Esophagus mucosa (tissue), 1 donor: Measurements from ENCODE around the gene SYTL5. TPM values are rescaled to one million over a fixed set of nuclear protein-coding genes. Genes with fewer than 3 reads are reported as not detected.
A peak's percentile ranks its signal among the peaks of the same experiment; 100 is the strongest.

ENCODE experiments used
- ATAC-seq: fragments of 200-7000 bp; cut with Tn5 transposase; one replicate; pipeline ENCODE4 v1.9.1; 2020
- total RNA-seq: library from RNA; stranded (reverse); gene quantifications from one replicate; pipeline ENCODE4 v1.2.4, GENCODE V29; 2023
- donor health status: DM: yes; HTN: yes; CAD: no.

SYTL5 gene
- total RNA-seq, 1 donor from 2014 or later, result 3.9 TPM

DNA sequence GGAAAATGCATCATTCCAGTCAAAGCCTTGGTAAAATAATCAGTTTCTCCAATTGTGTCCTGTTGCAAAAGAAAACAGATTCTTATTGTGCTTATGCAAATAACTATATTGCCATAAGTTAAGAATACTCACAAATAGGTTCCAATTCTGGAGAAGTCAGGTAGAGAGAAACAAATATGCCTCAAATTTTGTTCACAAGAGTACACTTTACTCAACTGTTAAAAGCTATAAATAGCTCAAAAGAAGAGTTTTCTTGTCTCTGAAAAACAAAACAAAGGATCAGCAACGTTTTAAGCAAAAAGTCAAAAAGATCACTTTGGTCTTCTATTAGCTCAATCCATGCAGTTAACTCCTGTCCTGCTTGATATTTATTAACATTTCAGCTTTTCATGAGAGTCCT, 21.9 kb downstream of the SYTL5 start:
- no peak for ATAC-seq

DNA sequence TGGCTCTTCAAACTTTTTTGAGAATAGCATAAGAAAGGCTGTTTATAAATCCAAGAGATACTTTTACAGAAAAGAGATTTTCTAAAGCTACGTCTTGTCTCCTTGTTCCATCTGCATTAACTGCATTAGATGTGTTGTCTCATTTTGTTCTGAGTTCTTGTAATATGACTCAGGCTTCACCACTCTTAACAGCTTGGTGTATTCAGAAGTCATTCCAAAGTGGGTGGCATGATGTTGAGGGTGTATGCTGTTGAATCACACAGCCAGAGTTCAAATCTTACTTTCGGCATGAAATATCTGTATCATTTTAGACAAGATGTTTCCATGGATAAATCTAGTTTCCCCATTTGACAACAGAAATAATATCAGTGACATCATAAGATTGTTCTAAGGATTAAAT, 30.1 kb downstream of the SYTL5 start:
- no peak for ATAC-seq

DNA sequence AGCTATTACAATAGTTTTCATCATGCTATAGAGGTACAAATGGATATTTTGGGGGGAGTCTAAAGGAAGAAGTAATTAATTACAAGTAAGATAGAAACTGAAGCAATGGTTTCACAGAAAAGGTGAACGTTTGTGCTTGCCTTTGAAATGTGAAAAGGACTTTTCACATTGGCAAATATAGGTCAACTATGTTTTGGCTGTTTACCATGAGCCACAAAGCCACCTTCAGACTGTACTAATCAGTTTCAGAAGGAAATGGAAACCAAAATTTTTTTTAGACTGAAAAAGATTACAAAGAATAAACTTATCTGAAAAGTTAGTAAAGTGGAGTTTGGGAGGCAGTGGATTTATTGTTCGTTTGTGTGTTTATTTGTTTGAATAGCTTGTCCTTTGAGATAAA, 32.1 kb downstream of the SYTL5 start:
- ATAC-seq, result no peak

DNA sequence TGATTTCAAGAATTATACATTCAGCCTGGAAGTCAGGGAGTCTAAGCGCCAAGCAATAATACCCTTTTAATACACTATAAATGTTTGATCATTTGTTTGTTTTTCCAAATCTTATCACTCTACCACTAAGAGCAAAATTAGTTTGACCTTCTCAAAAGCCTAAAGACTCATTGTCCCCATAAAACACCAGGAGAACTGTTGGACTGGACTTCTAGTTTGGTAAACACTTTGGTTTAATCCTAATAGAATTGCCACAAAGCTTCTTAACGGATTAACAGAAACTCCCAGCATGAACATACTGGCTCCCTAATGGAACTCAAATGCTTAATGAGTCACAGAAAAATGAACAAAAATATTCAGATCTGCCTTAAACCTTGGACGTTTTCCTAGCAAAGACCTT, 34.9 kb downstream of the SYTL5 start:
- no peak for ATAC-seq

DNA sequence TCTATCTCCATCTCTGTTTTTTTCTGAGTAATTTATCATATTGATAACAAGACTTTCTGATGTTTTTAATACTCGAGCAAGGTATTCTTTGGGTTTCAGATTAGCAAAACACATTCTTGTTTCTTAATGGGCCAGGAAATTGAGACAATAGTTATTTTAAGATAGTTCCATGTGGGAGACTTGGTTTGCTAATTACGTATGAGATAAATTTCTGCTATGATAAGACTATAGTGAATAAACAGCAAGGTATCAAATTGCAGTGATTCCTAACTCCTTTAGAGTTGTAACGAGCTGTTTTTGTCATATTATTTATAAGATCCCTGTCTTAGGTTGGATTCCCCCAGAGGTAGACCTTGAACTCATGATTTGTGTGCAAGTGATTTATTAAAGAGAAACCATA, 38.3 kb downstream of the SYTL5 start:
- ATAC-seq, result no peak

DNA sequence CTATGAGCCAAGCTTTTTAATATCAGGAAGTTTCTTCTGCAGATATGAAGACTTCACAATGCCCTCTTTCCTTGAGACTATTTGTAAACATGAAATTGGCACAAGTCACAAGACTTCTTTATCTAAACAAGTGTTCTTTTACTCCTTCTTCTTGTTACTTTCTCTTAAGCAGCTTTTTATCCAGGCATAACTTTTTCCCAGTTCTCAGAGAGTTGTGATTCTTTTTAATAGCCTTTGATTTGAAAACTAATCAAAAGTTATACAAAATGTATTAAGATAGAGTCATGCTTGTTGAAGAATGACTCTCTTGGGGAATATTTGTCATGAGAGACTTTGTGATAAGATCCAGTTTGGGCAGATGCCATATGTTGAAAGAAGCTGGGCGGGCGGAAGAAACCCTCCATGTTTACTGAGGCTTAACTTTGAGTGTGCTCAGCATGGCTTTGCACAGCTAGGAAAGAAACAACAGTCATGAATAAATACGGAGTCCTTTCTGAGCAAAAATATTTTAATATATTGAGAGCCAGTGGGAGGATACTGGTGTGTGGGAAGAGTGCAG, 39.3 kb downstream of the SYTL5 start:
- no peak for ATAC-seq

DNA sequence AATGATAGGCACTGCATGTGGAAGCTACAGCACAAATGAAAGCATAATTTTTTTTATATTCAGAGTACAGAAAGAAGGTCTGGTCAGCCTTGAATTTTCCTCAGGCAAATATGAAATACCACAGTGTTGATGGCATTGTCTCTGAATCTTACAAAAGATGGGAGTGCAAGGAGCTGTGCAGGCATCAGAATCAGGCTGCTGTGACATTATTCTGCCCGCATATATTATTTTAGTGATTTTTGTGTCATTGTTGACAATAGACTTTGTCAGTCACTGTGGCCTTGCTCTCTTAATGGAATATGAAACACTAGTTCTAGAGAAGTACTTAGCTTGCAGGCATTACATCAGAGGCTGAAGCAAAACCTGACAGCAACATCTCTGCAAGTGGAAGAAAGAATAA, 42.5 kb downstream of the SYTL5 start:
- no peak for ATAC-seq

DNA sequence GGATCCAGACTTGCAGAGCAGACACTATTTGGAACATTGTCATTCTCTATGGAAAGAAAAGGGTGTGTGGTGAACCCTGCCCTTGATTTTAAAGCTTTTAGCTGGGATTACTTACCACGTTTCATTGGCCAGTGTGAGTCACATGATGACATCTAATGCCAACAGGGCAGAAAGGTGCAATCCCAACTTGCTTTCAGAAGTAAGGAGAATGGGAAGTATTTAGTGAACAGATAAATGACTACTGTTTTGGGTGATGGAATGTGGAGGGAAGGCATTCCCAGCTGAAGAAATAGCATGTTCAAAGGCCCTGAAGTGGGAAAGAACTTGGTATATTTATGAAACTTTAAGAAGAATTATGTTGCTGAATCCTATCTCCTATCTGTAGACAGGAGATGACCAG, 44.5 kb downstream of the SYTL5 start:
- ATAC-seq, result no peak

DNA sequence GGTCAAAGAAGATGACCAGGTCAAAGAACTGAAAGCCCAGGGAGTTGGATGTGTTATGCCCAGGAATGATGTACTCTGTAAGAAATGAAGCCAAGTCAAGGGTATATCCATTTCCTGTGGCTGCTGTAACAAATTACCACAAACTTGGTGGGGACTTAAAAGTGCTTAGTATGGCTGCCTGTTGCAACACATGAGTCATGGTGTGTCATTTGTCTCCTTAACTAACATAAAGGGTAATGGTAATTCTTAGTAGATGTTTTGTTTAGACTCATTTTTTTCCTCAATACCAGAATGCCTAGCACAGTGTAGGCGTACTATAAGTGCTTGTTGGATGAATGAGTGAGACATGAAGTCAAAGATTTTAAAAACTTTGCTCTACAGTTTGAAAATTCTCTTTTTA, 45.7 kb downstream of the SYTL5 start:
- ATAC-seq, result peak; percentile 84

DNA sequence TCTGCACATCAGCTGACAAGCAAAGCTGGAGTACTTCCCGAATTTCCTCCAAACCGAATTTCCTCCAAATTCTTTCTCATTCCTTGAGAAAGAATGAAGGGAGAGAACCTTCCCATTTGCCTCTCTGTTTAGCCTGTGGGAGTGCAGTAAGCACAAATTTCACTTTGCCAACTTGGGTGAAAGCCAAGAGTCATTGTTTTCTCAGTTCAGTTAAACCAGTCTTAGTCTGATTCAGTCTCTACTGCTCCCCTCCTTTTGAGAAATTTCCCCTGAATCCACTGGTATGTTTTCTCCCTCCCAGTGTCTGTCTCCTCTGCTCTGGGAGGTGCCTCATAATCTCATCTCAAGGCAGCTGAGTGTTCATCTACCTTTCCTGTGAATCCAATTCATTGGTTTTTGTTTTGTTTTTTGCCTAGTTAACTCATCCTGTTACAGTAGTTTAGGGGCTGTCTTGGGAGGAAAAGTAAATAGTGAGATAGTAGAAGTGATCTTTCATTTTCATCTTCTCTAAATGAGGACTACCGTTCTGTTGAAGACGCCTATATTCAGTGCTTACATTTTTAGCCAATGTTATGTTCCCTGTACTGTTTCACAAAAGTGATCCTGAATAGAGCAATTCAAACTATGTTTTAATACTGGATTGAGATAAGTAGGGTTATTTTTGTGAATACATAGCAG, 49.0 kb downstream of the SYTL5 start:
- ATAC-seq, result peak; percentile 79

DNA sequence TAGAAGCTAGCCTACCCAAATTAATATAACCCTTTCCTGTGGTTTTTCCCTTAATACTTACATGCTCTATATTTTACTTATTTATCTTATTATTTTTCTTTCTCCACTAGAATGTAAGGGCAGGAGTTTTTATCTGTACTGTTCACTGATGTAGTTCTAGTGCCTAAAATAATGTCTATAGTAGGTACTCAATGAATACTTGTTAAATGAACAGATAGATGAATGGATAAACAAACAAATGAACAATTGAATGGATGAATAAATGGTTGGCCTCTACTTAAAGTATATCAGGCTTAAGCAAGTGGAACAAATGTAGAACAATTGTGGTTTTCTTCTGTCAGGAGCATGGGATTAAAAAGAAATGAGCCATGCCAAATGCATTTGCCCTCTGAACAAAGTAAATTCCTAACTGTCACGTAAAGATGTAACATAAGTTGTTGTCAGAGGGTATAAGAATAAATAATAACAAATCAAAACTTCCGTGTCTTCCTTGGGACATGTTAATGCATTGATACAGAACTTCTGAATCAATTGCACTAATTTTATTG, 54.1 kb downstream of the SYTL5 start:
- ATAC-seq, result no peak

DNA sequence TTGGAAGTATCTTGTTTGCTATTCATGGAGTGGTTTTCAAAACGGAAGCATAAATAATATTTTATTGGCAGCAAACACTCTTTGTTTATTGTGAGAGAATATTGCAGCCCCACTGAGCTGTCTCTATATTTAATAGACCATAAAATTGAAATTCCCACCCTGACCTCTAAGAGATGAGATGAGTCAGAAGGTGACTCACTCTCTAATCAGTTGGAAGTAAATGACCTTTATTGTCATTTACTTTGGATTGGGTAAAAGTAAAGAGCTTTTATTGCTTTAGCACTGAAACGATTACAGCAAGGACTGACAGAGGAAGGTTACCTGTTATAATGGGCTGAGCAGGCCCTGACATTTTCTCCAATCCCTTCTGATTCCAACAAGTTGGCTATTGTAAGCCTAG, 55.0 kb downstream of the SYTL5 start:
- no peak for ATAC-seq

DNA sequence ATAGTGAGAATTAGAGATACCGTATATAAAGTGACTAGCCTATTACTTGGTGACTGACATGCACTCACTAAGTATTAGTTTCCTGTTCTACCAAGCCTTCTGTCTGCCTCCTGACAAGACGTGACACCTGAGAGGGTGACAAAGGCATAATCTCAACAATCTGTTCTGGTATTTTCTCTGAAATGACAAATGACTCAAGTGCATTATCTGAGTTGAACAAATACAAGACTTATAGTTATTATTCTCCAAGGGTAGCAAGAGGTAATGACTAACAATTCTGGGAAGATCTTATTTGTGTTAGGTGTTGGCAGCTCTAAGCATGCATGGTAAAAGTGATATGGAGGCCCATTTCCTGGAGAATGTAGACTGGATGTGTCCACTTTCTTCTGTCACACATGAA, 60.6 kb downstream of the SYTL5 start:
- peak; percentile 73 for ATAC-seq

DNA sequence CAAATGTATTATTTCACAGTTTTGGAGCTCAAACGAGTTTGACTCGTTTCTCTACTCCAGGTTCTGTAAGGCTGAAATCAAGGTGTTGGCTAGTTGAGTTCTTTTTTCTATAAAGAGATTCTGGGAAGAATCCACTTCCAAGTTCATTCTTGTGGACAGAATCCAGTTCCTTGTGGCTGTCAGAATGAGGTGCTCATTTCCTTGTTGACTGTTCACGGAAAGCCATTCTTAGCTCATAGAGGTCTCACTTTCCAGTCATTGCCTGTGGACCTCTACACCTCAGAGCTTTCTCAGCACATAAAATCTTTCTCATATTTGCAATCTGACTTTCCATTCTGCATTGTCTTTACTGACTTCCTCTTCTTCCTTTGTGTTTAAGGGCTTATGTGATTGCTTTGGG, 62.9 kb downstream of the SYTL5 start:
- peak; percentile 82 for ATAC-seq

DNA sequence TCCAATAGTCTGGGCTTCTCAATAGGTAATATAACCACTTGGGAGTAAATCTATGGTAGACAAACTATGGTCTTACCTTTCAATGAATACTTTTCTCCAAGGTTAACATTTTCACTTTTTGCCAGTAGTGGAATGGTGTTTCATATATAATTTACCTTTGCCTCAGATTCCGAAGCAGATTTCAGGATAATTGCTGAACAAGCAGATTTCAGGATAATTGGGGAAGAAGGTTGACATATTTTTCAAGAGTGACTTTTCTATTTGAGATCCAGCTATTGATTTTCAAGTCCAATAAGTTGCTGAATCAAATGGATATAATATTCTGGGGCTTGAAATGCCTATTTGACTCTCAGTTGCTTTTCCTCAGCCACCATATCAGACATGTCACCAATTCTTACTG, 63.6 kb downstream of the SYTL5 start:
- ATAC-seq, result no peak

DNA sequence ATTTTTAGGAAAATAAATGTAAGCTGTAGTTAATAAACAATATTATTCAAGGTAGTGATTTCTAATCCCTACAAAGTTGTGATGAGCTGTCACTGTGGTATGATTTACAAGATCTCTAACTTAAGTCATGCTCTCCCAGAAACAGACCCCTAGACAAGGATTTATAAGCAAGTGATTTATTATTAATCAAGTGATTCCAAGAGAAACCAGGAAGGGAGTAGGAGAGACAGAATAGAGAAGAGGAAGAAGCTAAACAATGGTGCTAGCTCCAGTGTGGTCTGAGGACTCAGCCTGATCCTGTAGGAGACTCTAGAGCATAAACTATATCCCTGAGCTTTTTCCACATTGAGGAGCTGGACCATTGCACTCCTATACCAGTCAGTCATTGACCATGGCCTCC, 73.1 kb downstream of the SYTL5 start:
- no peak for ATAC-seq

DNA sequence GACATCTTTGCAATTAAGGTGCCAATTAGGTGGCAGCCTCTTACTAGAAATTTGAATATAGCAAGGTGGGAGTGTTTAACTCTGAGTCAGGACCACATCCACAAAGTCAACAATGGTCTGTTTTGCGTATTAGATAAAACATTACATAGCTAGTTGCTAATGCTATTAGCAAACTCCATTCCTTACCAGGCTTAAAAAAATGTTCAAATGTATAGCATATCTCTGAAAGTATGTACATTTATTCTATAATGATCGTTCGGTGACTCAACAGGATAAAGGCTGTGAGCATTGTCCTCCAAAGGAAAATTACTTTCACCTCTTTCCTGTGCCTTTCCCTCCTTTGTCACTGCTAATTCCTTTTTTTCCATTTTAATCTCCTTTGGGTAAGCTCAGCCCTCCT, 74.5 kb downstream of the SYTL5 start:
- no peak for ATAC-seq

DNA sequence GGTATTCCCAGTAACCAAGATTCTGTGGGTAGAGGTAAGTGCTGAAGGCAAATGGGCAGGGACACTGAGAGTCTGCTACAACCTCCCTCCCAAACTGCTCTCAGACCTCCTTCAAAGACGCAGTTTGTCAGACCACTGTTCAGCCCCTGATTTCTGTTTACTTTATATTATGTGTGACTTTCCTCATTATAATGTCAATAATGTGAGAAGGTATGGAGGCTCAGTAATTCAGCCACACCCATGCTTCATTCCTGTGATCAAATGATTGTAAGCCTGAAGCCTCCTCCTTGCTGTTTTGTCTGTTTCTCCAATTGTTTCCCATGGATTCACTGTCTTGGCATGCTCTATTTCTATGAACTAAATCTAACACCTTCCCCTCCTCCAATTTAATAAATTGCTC, 75.6 kb downstream of the SYTL5 start:
- no peak for ATAC-seq

DNA sequence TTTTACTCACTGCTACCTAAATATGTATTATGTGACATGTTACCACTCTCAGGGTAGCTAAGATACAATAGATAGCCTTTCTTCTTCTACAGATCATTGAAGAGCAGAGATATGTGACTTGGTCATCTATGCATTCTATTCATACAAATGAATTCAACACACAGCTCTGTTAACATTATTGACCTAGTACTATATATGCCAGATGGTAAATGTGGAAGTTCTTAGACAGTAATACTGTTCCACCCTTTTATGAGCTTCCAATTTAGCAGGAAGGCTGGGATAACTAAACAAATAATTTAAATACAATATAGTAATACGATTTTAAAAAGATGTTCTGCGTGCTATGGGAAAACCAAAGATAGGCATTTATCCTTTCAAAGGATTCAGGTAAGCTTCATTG, 76.0 kb downstream of the SYTL5 start:
- ATAC-seq, result no peak

DNA sequence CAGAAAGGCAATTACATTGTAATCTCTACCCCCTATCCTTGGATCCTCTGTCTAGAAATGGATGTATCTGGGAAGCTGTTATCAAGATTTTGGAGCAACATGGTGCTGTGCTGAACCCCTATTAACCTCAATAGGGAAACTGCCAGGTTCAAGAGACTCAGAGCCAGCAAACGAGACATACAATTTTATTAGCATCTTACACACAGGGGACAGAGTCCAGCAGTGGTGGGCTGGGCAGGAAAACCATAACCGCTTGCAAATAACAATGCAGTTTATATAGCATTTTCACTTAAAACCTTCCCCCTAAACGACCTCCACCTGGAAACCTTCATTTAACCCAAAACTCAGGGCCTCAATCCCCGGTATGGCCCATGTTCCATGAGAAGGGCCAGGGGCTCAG, 79.5 kb downstream of the SYTL5 start:
- ATAC-seq, result no peak

DNA sequence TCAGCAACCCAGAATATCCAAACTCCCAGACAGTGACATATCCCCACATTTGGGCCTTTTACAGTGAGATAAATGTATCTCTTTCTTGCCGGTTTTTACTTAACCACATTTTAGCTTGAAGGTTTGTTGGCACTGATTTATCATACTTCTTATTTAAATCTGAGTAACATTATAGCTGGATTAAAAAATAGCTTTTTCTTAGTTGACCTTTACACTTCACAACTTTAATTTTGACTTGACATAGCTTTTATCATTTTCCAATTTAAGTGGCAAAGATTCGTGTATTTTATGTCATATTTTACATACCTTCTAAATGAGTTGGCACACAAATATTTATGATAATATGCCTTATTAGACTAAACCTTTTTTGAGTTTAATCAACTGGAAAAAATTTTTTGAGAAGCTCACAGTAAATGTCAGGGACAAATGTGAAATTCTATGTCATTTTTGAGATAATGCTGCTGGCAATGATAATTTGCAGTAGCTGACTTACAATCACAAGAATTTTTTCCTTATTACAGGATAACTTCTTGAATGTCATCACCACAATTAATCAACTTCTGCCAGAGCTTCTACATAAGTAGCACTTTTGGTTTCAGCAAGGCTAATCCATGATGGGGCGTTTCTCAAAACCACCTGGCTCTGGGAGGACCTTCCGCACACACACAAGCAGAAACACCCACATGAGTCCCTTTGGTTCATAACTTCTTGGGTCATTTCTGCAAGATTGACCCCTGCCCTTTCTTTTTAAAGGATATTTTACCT, 80.3 kb downstream of the SYTL5 start:
- ATAC-seq, result peak; percentile 64

DNA sequence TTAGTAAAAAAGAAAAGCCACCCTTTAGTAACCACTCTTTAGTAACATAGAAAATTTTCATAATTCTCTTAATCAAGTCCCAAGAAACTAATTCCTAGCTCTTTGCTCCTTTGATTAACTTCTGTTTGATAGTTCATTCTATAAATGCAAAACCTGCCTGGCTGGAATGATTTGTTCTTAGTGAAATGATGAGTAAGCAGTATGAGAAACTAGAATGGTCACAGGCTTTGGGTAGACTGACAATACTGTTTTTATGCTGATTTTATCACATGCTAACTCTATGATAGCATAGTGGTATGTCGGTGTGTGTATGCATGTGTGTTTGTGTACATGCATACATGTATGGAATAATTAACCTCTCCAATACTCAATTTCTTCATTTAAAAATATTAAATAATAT, 81.2 kb downstream of the SYTL5 start:
- peak; percentile 70 for ATAC-seq

DNA sequence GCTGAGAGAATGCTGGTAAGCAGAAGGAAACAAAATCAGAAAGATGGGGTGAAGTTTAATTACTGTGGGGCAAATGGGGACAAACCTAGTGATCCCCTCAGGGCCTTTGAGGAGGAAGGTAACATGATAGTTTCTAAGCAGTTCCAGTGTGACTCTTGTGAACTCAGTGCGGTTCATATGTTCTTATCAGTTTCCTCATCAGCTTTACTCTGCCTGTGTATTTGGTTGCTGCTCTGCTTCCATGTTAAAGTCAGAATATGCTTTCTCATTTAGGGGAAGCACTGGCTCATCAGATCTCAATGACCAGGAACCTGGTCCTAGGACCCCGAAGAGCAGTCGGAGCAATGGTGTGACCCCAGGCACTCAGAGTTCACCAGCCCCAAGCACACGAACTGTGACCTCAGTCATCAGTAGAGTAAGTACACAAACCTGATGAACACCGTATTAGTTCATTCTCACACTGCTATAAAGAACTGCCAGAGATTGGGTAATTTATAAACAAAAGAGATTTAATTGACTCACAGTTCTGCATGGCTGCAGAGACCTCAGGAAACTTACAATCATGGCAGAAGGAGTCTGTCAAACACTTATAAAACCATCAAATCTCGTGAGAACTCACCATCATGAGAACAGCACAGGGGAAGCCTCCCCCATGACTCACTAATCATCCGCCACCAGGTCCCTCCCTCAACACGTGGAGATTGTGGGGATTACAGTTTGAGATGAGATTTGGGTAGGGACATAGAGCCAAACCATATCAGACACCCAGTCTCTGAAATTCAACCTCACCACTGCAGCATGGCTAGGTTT, 83.0 kb downstream of the SYTL5 start:
- ATAC-seq, result peak; percentile 49
